Measurements from ENCODE around the gene ZNF8.
"Not testable (repeated sequence)": the region's sequence is repeated elsewhere in the genome, so short reads cannot be mapped to it uniquely, and the experiment has no call there.

Gene ZNF8

DNA sequence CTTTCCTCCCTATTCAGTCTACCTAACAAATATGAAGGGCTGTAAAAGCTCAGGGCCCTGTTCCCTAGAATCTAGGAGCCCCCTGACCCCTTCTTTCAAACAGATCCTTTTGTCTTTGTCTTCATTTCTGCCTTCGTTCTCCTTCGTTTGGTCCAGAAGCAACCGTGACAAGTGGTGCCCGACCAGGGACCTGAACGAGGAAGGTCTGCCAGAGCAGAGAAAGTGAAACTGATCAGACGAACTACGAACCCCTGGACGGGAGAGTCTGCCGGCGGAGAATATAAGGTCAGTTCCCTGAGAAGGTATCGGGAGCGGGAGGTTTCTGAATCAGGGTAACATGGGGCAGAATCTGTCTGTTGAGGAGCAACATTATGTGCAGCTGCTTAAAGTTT lies 27.2 kb downstream of the ZNF8 start:
- no peak for DNase-seq (ENCODE audit: low read depth)
- TF ChIP-seq, protein P1, sequence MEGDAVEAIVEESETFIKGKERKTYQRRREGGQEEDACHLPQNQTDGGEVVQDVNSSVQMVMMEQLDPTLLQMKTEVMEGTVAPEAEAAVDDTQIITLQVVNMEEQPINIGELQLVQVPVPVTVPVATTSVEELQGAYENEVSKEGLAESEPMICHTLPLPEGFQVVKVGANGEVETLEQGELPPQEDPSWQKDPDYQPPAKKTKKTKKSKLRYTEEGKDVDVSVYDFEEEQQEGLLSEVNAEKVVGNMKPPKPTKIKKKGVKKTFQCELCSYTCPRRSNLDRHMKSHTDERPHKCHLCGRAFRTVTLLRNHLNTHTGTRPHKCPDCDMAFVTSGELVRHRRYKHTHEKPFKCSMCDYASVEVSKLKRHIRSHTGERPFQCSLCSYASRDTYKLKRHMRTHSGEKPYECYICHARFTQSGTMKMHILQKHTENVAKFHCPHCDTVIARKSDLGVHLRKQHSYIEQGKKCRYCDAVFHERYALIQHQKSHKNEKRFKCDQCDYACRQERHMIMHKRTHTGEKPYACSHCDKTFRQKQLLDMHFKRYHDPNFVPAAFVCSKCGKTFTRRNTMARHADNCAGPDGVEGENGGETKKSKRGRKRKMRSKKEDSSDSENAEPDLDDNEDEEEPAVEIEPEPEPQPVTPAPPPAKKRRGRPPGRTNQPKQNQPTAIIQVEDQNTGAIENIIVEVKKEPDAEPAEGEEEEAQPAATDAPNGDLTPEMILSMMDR (IDR thresholded peaks at IDR 0.05; ENCODE audit: control insufficient read depth, extremely low read depth, insufficient read depth), result no peak
- H3K4me3 ChIP-seq (ENCODE audit: low read depth, low read length), result peak overlapping the region; percentile 95

DNA sequence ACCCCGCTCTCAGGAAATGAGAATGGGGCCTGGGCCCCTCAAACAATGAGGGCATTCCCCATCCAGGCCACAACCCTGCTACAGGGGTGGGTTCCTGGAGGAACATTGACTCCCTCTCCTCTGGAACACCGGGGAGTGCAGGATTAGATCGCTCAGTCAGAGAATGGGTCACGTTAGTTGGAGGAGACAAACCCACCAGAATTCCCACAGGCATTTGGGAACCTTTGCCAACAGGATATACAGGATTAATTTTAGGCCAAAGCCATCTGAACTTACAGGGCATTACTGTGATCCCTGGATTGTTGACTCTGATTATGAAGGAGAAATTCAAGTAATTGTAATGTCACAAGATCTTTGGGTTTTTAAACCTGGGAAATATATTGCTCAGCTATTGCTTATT lies 29.0 kb downstream of the ZNF8 start:
- DNase-seq (ENCODE audit: low read depth), result no peak
- TF ChIP-seq, protein P1 (IDR thresholded peaks at IDR 0.05; ENCODE audit: control insufficient read depth, extremely low read depth, insufficient read depth), result no peak
- H3K4me3 ChIP-seq (ENCODE audit: low read depth, low read length), result no peak overlapping the region

DNA sequence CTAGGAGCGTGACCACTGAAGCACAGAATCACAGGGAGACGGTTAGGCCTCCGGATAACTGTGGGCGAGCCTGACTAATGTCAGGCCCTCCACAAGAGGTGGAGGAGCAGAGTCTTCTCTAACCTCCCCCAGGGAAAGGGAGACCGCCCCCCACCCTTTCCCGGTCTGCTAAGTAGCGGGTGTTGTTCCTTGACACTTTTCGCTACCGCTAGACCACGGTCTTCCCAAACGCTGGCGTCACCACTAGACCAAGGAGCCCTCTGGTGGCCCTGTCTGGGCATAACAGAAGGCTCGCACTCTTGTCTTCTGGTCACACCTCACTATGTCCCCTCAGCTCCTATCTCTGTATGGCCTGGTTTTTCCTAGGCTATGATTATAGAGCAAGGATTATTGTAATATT lies 31.9 kb downstream of the ZNF8 start:
- H3K4me3 ChIP-seq (ENCODE audit: low read depth, low read length); DNase-seq (ENCODE audit: low read depth): not testable (repeated sequence)

DNA sequence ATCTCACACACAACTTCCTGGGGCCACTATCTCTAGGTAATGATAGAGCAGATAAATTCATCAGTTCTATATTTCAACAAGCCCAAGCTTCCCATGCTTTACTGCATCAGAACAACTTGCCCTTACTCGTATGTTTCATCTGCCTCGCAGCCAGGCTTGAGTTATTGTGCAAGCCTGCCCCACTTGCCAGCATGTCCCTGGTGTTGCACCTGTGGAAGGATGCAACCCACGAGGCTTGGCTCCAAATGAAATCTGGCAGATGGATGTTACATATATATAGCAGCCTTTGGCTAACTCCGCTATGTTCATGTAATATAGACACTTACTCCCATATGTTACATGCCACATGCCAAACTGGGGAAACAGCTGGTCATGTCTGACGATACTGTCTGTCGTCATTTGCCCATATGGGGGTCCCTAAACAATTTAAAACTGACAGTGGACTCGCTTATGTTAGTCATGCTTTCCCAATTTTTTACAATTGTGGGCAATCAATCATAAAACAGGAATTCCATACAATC lies 32.6 kb downstream of the ZNF8 start:
- TF ChIP-seq, protein P1 (IDR thresholded peaks at IDR 0.05; ENCODE audit: control insufficient read depth, extremely low read depth, insufficient read depth), result no peak
- DNase-seq (ENCODE audit: low read depth), result no peak
- no peak overlapping the region for H3K4me3 ChIP-seq (ENCODE audit: low read depth, low read length)

DNA sequence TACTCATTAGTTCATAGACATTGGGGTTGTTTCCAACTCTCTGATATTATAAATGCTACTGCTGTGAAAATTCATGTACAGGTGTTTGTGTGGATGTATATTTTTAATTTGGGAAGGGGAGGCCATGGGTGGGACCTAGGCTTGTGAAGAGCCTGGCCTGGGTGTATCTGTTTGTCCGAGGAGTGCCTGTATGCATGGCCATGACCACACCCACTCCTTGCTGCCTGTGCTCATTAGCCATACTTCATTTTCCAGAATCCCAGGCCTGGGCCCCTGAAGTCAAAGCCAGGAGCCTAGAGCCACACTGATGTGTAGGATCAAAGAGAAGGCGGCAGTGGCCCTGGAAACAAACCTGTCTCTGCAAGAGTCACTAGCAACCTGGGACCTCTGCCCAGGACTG lies 36.8 kb downstream of the ZNF8 start:
- TF ChIP-seq, protein P1 (IDR thresholded peaks at IDR 0.05; ENCODE audit: control insufficient read depth, extremely low read depth, insufficient read depth), result no peak
- no peak for DNase-seq (ENCODE audit: low read depth)
- no peak overlapping the region for H3K4me3 ChIP-seq (ENCODE audit: low read depth, low read length)

DNA sequence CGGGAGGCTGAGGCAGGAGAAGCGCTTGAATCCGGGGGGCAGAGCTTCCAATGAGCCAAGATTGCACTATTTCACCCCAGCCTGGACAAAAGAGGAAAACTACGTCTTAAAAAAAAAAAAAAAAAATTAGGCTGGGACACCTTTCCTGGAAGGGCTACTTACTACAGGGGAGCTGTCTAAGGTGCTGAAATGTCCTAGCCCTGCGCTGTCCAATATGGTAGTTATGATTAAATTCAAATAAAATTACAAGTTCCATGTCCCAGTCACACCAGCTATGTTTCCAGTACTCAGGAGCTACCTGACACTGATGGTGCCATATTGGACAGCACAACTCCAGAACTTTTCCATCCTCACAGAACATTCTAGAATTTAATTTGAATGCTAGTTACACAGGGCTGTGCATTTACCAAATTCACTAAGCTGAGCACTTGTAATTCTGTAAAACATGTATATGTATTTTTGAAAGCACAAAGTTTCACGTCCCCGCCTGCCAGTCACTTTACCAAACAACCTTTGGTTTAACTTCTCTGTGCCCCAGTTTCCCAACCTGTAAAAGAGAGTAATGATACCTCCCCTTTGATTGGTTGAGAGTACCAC lies 38.8 kb downstream of the ZNF8 start:
- TF ChIP-seq, protein P1 (IDR thresholded peaks at IDR 0.05; ENCODE audit: control insufficient read depth, extremely low read depth, insufficient read depth), result no peak
- H3K4me3 ChIP-seq (ENCODE audit: low read depth, low read length), result no peak overlapping the region
- DNase-seq (ENCODE audit: low read depth), result peak; percentile 32

DNA sequence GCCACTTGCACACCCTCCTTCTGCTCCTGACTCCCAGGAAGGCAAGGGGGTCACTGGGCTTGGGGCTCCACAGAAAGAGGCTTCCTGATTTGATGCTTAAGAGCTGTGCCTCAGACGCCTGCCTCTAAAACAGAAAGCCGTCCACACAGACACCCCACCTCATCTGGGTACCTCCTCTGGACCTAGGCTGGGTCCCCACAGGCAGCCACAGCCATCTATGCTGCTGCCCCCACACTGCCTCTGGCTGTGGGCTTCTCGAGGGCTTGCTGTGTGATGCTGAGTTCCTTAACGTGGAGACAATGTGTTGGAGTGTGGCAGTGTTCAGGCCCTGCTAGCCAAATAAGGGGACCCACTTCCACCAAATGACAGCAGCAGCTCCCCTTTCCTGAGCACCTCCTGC lies 39.5 kb downstream of the ZNF8 start:
- no peak for DNase-seq (ENCODE audit: low read depth)

More for the DNA sequence above, 39.5 kb downstream of the ZNF8 start:
- TF ChIP-seq, protein P1 (IDR thresholded peaks at IDR 0.05; ENCODE audit: control insufficient read depth, extremely low read depth, insufficient read depth), result no peak
- no peak overlapping the region for H3K4me3 ChIP-seq (ENCODE audit: low read depth, low read length)
